ENCODE measurements around the gene DIRAS1. TPM values are rescaled to one million over a fixed set of nuclear protein-coding genes. Genes with fewer than 3 reads are reported as not detected.
"Not testable (repeated sequence)": the region's sequence is repeated elsewhere in the genome, so short reads cannot be mapped to it uniquely, and the experiment has no call there.

DIRAS1 gene
- total RNA-seq, 1 experiment from 2014 or later, result 0.37 TPM

DNA sequence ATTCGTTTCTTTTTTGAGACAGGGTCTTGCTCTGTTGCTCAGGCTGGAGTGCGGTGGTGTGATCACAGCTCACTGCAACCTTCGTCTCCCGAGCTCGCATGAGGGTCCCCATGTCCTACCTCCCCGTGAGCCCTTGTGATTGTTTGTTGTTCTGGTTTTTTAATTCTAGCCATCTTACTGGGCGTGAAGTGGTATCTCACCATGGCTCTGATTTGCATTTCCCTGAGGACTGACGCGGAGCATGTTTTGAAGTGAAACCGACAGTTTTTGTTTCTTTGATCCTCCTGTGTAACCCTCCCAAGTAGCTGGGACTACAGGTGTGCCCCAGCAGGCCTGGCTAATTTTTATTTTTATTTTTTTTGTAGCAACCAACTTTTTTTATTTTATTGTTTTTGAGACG is 40.4 kb downstream of the DIRAS1 start:
- no peak for DNase-seq (ENCODE audit: unreplicated experiment)

DNA sequence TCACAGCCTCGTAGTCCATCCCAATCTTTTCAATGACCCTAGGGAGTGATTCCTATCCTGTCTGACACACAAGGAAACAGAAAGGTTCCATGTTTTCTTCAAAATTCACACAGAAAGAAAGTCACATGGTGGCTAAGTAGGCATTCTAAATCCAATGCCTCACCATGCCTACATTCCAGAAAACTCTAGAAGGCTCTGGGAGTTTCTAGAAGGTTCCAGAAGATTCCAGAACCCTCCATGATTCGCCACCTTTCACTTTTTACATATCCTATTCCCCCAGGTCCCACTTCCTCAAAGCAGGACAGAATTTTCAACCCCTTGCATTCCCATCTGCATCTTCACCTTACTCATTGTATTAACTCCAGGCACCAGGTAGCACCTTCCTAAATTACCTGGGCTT is 41.7 kb downstream of the DIRAS1 start:
- no peaks in the 10 kb centered on the region for H3K36me3 Mint-ChIP-seq (ENCODE audit: insufficient read depth, unreplicated experiment)
- intact Hi-C loops (cut with micrococcal nuclease), result no loop called here
- ChIA-PET CTCF (interaction anchor here (0.6 kb wide), 1 partner anchor 44 kb away, joined by 3 read pairs; no protein-coding TSS in a partner anchor), POLR2A (no interaction called here)
- H3K9me3 Mint-ChIP-seq (ENCODE audit: unreplicated experiment), result no peaks in the 10 kb centered on the region
- BruUV-seq (replicated peaks), result no TSS peak
- no peak for DNase-seq (ENCODE audit: unreplicated experiment)
- H3K27ac Mint-ChIP-seq (ENCODE audit: low read depth, unreplicated experiment), result no peak overlapping the region
- no peak overlapping the region for H3K4me3 Mint-ChIP-seq (ENCODE audit: unreplicated experiment)
- H3K4me1 Mint-ChIP-seq (ENCODE audit: insufficient read depth, unreplicated experiment), result no peaks in the 10 kb centered on the region
- H3K27me3 Mint-ChIP-seq (ENCODE audit: insufficient read depth, unreplicated experiment), result peaks cover 59% of the 10 kb centered on the region
- TF ChIP-seq, protein P1, sequence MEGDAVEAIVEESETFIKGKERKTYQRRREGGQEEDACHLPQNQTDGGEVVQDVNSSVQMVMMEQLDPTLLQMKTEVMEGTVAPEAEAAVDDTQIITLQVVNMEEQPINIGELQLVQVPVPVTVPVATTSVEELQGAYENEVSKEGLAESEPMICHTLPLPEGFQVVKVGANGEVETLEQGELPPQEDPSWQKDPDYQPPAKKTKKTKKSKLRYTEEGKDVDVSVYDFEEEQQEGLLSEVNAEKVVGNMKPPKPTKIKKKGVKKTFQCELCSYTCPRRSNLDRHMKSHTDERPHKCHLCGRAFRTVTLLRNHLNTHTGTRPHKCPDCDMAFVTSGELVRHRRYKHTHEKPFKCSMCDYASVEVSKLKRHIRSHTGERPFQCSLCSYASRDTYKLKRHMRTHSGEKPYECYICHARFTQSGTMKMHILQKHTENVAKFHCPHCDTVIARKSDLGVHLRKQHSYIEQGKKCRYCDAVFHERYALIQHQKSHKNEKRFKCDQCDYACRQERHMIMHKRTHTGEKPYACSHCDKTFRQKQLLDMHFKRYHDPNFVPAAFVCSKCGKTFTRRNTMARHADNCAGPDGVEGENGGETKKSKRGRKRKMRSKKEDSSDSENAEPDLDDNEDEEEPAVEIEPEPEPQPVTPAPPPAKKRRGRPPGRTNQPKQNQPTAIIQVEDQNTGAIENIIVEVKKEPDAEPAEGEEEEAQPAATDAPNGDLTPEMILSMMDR (IDR thresholded peaks at IDR 0.05; ENCODE audit: unreplicated experiment), result no peak

More for the DNA sequence above, 40.4 kb downstream of the DIRAS1 start:
- Mint-ChIP-seq H3K27me3 (ENCODE audit: insufficient read depth, unreplicated experiment) (peaks cover 46% of the 10 kb centered on the region), H3K27ac (ENCODE audit: low read depth, unreplicated experiment) (no peak overlapping the region), H3K9me3 (ENCODE audit: unreplicated experiment) (no peaks in the 10 kb centered on the region), H3K4me1 (ENCODE audit: insufficient read depth, unreplicated experiment) (no peaks in the 10 kb centered on the region), H3K36me3 (ENCODE audit: insufficient read depth, unreplicated experiment) (no peaks in the 10 kb centered on the region), H3K4me3 (ENCODE audit: unreplicated experiment) (no peak overlapping the region)
- BruUV-seq (replicated peaks), result no TSS peak
- intact Hi-C loops (cut with micrococcal nuclease), result loop anchor here (10.0 kb wide), 1 partner anchor 364 kb away; no protein-coding TSS in a partner anchor
- ChIA-PET POLR2A (no interaction called here), CTCF (interaction anchor here (0.6 kb wide), 1 partner anchor 771 kb away, joined by 3 read pairs; no protein-coding TSS in a partner anchor)
- TF ChIP-seq, protein P1 (IDR thresholded peaks at IDR 0.05; ENCODE audit: unreplicated experiment), result no peak

DNA sequence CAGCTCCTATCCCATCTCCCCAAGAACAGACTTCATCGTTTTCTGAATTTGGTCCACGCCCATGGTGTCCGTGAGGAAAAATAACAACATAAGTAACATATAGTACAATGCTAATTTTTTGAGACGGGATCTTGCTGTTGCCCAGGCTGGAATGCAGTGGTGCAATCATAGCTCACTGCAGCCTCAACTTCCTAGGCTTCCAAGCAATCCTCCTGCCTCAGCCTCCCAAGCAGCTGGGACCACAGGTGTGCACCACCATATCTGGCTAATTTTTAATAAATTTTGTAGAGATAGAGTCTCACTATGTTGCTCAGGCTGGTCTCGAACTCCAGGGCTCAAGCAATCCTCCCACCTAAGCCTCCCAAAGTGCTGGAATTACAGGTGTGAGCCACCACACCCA is 42.2 kb downstream of the DIRAS1 start:
- H3K4me1 Mint-ChIP-seq (ENCODE audit: insufficient read depth, unreplicated experiment); DNase-seq (ENCODE audit: unreplicated experiment); BruUV-seq (replicated peaks); H3K36me3 Mint-ChIP-seq (ENCODE audit: insufficient read depth, unreplicated experiment); POLR2A ChIA-PET; H3K4me3 Mint-ChIP-seq (ENCODE audit: unreplicated experiment); H3K9me3 Mint-ChIP-seq (ENCODE audit: unreplicated experiment); H3K27ac Mint-ChIP-seq (ENCODE audit: low read depth, unreplicated experiment); intact Hi-C loops (cut with micrococcal nuclease); CTCF ChIA-PET: not testable (repeated sequence)
- H3K27me3 Mint-ChIP-seq (ENCODE audit: insufficient read depth, unreplicated experiment), result peaks cover 60% of the 10 kb centered on the region

DNA sequence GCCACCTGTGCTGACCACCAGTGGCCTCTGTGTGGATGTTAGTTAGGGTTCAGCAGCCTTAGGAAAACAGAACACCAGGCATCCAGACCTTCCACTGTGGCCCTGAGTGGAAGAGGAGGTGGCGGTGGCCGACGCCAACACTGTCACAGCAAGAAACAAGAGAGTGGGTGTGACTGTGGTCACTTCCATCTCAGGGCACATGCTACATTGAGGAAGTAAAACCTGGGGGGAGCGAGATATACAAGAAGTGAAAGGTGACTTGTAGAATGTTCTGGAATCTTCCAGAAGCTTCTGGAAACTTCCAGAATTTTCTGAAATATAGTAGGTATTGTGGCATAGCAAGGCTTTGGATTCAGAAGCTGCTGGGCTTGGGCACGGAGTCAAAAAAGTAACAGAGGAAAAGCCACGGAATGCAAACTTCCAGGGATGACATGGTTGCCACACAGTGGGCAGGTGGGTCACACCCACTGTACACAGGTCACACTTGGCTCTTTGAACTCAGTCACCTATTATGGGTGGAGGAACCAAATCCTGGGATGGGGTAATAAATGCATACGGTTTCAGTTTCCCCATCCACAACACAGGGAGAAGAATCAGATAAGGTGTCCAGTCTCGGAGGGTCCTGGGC is 43.0 kb downstream of the DIRAS1 start:
- Mint-ChIP-seq H3K4me3 (ENCODE audit: unreplicated experiment) (no peak overlapping the region), H3K36me3 (ENCODE audit: insufficient read depth, unreplicated experiment) (no peaks in the 10 kb centered on the region), H3K4me1 (ENCODE audit: insufficient read depth, unreplicated experiment) (no peaks in the 10 kb centered on the region), H3K27ac (ENCODE audit: low read depth, unreplicated experiment) (no peak overlapping the region), H3K27me3 (ENCODE audit: insufficient read depth, unreplicated experiment) (peaks cover 60% of the 10 kb centered on the region), H3K9me3 (ENCODE audit: unreplicated experiment) (no peaks in the 10 kb centered on the region)
- TF ChIP-seq, protein P1 (IDR thresholded peaks at IDR 0.05; ENCODE audit: unreplicated experiment), result no peak
- ChIA-PET CTCF (no interaction called here), POLR2A (no interaction called here)
- intact Hi-C loops (cut with micrococcal nuclease), result no loop called here
- DNase-seq (ENCODE audit: unreplicated experiment), result no peak
- no TSS peak for BruUV-seq (replicated peaks)
